ENCODE measurements around the gene SLC22A12.

- TF ChIP-seq EZH2phosphoT487 (IDR thresholded peaks at IDR 0.05; ENCODE audit: unreplicated experiment) (no peak), CTCF (conservative IDR thresholded peaks at IDR 0.05; ENCODE audit: low read depth in 2 of 2) (no peak), POLR2AphosphoS5 (IDR thresholded peaks at IDR 0.05; ENCODE audit: low read depth) (no peak), CREB1 (CRISPR knock-in tag; IDR thresholded peaks at IDR 0.05; ENCODE audit: low read depth) (no peak), REST (IDR thresholded peaks at IDR 0.05; ENCODE audit: unreplicated experiment) (no peak), EZH2 (IDR thresholded peaks at IDR 0.05; ENCODE audit: low read depth, unreplicated experiment) (no peak), ETS1 (IDR thresholded peaks at IDR 0.05) (no peak), ZNF331 (CRISPR knock-in tag; IDR thresholded peaks at IDR 0.05; ENCODE audit: low read depth) (no peak)
Observed at GRCh38 chr11:64619196-64619595, 28.2 kb downstream of the SLC22A12 start.
